Measurements from ENCODE around the gene LHB.

Gene LHB

GRCh38 chr19:49006905-49007304 is 10.0 kb downstream of the LHB start:
- no peak for DNase-seq

- no peak for DNase-seq
These were observed 11.8 kb downstream of the LHB start for GRCh38 chr19:49004964-49005614.

- no peak for DNase-seq
These were observed 12.8 kb downstream of the LHB start for GRCh38 chr19:49004133-49004532.

GRCh38 chr19:48999481-49000325 is 17.2 kb downstream of the LHB start:
- peak; percentile 77 for DNase-seq

- peak; percentile 83 for DNase-seq
These were observed 18.9 kb downstream of the LHB start for GRCh38 chr19:48997972-48998371.

GRCh38 chr19:48994035-48994386 is 22.9 kb downstream of the LHB start:
- peak; percentile 43 for DNase-seq

GRCh38 chr19:48993175-48994034 is 23.5 kb downstream of the LHB start, which contains the start of the genes GYS1 and RUVBL2:
Gene GYS1, minus strand, starts transcription at chr19:48993309. Its CDS starts 197 bp downstream, at chr19:48993112.
Gene RUVBL2, plus strand, starts transcription at chr19:48993887. Its CDS starts 25 bp downstream, at chr19:48993912.
- DNase-seq: peak; percentile 100

GRCh38 chr19:48992581-48993174 is 24.2 kb downstream of the LHB start:
- peak; percentile 84 for DNase-seq

GRCh38 chr19:48991873-48992580 is 24.9 kb downstream of the LHB start:
- peak; percentile 45 for DNase-seq

GRCh38 chr19:48991011-48991609 is 25.8 kb downstream of the LHB start:
- no peak for DNase-seq

- no peak for DNase-seq
These were observed 26.5 kb downstream of the LHB start for GRCh38 chr19:48990400-48990799.

GRCh38 chr19:48989701-48990291 is 27.1 kb downstream of the LHB start:
- no peak for DNase-seq

GRCh38 chr19:48988860-48989259 is 28.0 kb downstream of the LHB start:
- DNase-seq: no peak

- DNase-seq: no peak
These were observed 28.6 kb downstream of the LHB start for GRCh38 chr19:48988286-48988685.

- no peak for DNase-seq
These were observed 29.6 kb downstream of the LHB start for GRCh38 chr19:48987323-48987722.

GRCh38 chr19:48986211-48986610 is 30.7 kb downstream of the LHB start:
- DNase-seq: no peak

- DNase-seq: no peak
These were observed 31.2 kb downstream of the LHB start for GRCh38 chr19:48985711-48986110.

GRCh38 chr19:48982280-48982679 is 34.6 kb downstream of the LHB start:
- peak; percentile 43 for DNase-seq

- DNase-seq: no peak
These were observed 39.8 kb downstream of the LHB start for GRCh38 chr19:48977061-48977460.

- peak; percentile 55 for DNase-seq
These were observed 40.7 kb downstream of the LHB start for GRCh38 chr19:48975947-48976847.
